Uterus (tissue), 4 donors: ENCODE results near the gene RPRML. TPM values are rescaled to one million over a fixed set of nuclear protein-coding genes. Genes with fewer than 3 reads are reported as not detected.

ENCODE experiments used
- DNase-seq, 2 donors: peaks; one replicate each; pipeline ENCODE4 v3.0.0-alpha.2; 2019 to 2020
- H3K27ac ChIP-seq, 2 donors: fragments of 200-600 bp; sonication (generic); 1 replicate in 1 of 2; 2 replicates in 1 of 2; pipeline ENCODE4 v1.5.1; 2016 to 2018
- H3K27me3 ChIP-seq, 2 donors: fragments of 200-600 bp; sonication (generic); one replicate each; pipeline ENCODE4 v1.5.1; 2018 to 2019; ENCODE audit warnings: control low read depth in 1 of 2
- H3K36me3 ChIP-seq, 2 donors: fragments of 200-600 bp; sonication (generic); one replicate each; pipeline ENCODE4 v1.5.1; 2019; ENCODE audit warnings: control low read depth in 1 of 2
- H3K4me1 ChIP-seq, 2 donors: fragments of 200-600 bp; sonication (generic); one replicate each; pipeline ENCODE4 v1.5.1; 2018 to 2019; ENCODE audit warnings: control low read depth in 1 of 2
- H3K4me3 ChIP-seq, 2 donors: fragments of 200-600 bp; sonication (generic); 1 replicate in 1 of 2; 2 replicates in 1 of 2; pipeline ENCODE4 v1.5.1; 2018 to 2019; ENCODE audit warnings: mild to moderate bottlenecking in 1 of 2
- H3K9me3 ChIP-seq, 2 donors: fragments of 200-600 bp; sonication (generic); one replicate each; pipeline ENCODE4 v1.5.1; 2019; ENCODE audit warnings: control low read depth in 1 of 2
- POLR2A ChIP-seq, 2 donors: fragments of 450-650 bp; IDR thresholded peaks; one replicate each; pipeline ENCODE4 v1.6.1; 2016; ENCODE audit warnings: antibody characterized with exemption in 2 of 2, mild to moderate bottlenecking in 1 of 2, moderate library complexity in 1 of 2
- intact Hi-C: fragments of 100-400 bp; cut with DNase I; formaldehyde crosslinking; loops from one replicate; pipeline ENCODE4 v1.15.1; 2023; ENCODE audit warnings: low total_unique reads
- total RNA-seq, 4 donors: library from RNA; depleted of rRNA in 3 of 4; stranded (reverse); fragments of >200 nt in 3 of 4; gene quantifications; one replicate each; pipeline versions ENCODE4 v1.1.0 to v1.2.4, GENCODE V29; 2014 to 2023
- TF ChIP-seq, protein P1 (sequence below), 4 experiments: fragments of 200-600 bp in 2 of 4; fragments of 450-650 bp in 2 of 4; sonication (generic) in 2 of 4; IDR thresholded peaks; one replicate each; pipeline ENCODE4 v1.5.1; 2016 to 2019; ENCODE audit warnings: antibody characterized with exemption in 4 of 4, mild to moderate bottlenecking in 2 of 4, moderate library complexity in 1 of 4
- donor health status: DM: yes; HTN: yes; CAD: no.

The RPRML gene
- total RNA-seq, 4 donors from 2014 or later = not detected

DNA sequence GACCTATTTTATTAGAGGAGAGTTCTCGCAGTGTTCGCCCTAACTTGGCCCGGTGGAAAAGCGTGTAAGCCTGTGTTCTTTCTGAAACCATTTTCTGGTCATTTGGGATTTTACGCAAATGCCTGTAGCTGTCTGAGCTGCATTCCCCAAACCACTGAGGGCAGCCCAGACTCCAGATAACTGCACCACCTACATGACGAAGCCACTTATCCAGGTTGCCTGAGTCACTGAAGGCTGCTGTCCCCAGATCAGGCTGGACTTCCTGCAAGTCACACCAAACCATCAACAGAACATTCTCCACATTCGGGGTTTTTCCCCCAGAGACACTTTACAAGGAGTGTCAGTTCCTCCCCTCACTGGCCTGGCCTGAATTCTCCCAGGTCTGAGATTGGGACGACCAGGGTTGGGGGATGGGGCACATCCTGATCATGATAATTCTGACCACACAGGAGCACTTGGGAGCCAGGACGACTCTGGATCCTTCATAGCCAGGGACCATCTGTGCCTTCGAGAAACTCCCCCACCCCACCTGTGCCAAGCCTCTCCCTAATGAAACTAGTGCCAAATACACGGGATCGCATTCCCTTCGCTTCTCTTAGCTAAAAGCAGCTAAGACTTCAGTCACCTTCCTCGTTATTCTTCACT is 2.3 kb downstream of the RPRML start:
- peaks cover 8 to 15% of the 10 kb centered on the region in 2 donors for H3K27me3 ChIP-seq
- no peak for DNase-seq
- H3K4me1 ChIP-seq = peaks cover 0 to 8% of the 10 kb centered on the region in 2 donors
- H3K36me3 ChIP-seq = no peaks in the 10 kb centered on the region
- TF ChIP-seq, protein P1, sequence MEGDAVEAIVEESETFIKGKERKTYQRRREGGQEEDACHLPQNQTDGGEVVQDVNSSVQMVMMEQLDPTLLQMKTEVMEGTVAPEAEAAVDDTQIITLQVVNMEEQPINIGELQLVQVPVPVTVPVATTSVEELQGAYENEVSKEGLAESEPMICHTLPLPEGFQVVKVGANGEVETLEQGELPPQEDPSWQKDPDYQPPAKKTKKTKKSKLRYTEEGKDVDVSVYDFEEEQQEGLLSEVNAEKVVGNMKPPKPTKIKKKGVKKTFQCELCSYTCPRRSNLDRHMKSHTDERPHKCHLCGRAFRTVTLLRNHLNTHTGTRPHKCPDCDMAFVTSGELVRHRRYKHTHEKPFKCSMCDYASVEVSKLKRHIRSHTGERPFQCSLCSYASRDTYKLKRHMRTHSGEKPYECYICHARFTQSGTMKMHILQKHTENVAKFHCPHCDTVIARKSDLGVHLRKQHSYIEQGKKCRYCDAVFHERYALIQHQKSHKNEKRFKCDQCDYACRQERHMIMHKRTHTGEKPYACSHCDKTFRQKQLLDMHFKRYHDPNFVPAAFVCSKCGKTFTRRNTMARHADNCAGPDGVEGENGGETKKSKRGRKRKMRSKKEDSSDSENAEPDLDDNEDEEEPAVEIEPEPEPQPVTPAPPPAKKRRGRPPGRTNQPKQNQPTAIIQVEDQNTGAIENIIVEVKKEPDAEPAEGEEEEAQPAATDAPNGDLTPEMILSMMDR (IDR thresholded peaks at IDR 0.05) = no peak
- TF ChIP-seq POLR2A (IDR thresholded peaks at IDR 0.05) = no peak
- intact Hi-C loops = no loop called here
- no peak overlapping the region for H3K4me3 ChIP-seq
- no peak overlapping the region for H3K27ac ChIP-seq
- no peaks in the 10 kb centered on the region for H3K9me3 ChIP-seq

DNA sequence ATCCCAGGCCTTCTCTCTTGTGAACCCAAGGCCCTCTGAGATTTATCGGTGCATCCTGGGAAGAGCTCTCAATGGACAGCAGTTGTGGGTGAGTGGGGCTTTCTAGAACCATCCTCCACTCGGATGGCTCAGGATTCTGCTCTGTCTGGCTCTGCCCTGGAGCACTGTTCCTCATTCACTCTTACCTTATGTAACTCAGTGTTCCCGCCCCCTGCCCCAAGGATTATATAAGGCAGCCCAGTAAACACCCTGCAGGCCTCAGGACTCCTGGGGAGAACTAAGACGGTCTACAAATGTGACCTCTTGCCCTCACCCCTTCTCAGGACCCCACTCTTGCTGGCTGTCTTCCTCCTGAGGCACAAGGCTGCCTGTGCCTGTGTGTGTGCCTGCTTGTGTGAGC is 3.8 kb downstream of the RPRML start:
- no peaks in the 10 kb centered on the region for H3K36me3 ChIP-seq
- H3K4me3 ChIP-seq = no peak overlapping the region
- H3K4me1 ChIP-seq = peaks cover 0 to 8% of the 10 kb centered on the region in 2 donors
- no peaks in the 10 kb centered on the region for H3K9me3 ChIP-seq
- no peak overlapping the region for H3K27ac ChIP-seq
- peaks cover 8 to 15% of the 10 kb centered on the region in 2 donors for H3K27me3 ChIP-seq
- TF ChIP-seq POLR2A (IDR thresholded peaks at IDR 0.05) = no peak
- TF ChIP-seq, protein P1 (IDR thresholded peaks at IDR 0.05) = no peak
- no peak for DNase-seq
- intact Hi-C loops = no loop called here

DNA sequence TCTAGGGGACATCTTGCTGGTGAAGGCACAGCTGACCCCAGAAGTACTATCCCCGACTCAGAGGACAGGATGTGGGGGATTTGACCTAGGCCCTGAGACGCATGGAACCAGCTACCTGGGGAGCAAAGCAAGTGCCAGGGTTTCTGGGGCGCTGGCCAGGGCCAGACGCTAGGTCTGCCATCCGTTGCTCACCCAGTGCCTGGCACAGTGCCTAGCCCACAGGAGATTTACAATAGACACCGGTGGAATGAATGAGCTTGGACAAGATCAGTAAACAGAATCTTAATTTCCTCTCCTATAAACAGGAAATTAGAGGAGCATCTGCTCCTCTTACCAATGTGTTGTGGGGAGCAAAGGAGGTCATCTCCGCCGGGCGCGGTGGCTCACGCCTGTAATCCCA is 5.0 kb downstream of the RPRML start:
- DNase-seq = no peak
- Histone ChIP-seq H3K27ac (no peak overlapping the region), H3K36me3 (no peaks in the 10 kb centered on the region), H3K4me1 (peaks cover 0 to 8% of the 10 kb centered on the region in 2 donors), H3K27me3 (peaks cover 8 to 14% of the 10 kb centered on the region in 2 donors), H3K4me3 (no peak overlapping the region), H3K9me3 (no peaks in the 10 kb centered on the region)
- TF ChIP-seq POLR2A (IDR thresholded peaks at IDR 0.05) = no peak
- TF ChIP-seq, protein P1 (IDR thresholded peaks at IDR 0.05) = no peak
- intact Hi-C loops = no loop called here

DNA sequence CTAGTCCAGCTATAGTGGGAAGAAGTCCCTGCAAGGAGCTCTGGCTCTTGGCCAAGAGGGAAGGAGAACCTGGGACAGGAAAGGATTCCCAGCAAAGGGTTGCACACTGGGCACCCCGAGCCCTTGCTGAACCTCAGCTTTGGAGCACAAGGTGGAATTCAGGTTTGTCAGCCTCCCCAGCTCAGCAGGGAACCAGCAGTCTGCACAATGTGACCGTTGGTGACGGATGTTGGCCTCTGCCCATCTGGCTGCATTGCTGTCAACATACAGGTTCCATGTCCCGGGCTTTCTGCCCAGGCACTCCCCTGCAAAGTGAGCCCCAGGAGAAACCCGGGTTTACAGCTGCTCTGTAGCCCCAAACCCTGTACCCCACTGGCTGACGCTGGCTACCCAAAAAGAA is 6.7 kb downstream of the RPRML start:
- no peak for DNase-seq
- intact Hi-C loops = no loop called here
- no peaks in the 10 kb centered on the region for H3K9me3 ChIP-seq

DNA sequence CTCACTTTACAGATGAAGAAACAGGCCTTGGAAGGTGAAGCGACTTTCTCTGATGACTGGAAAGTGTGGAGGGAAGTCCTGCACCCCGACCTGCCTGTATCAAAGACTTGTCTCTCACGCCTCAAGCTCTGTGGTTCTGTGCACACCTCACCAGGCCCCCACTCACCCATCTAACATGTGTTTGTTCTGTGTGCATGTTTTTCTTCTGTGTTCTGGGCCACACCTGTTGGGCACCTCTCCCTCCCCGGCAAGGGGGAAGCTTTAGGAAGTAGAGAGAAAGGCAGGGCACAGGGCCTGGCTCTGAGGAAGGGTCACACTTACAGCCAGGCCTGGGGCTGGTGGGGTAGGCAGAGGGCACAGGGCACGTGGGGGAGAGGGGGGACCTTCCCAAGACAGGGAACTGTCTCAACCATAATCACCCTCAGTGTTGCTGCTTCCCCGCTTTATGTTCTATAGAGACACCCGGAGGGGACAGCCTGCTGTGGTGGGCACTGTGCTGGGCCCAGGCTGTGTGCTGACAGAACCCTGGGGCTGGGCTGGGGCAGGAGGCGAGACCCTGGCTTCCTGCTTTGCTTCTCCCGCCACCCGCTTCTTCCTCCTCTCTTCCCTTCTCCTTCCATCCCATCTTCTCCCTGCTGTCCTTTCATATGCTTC is 7.3 kb downstream of the RPRML start:
- no peaks in the 10 kb centered on the region for H3K36me3 ChIP-seq
- DNase-seq = no peak
- no peaks in the 10 kb centered on the region for H3K9me3 ChIP-seq
- no peak overlapping the region for H3K27ac ChIP-seq
- intact Hi-C loops = no loop called here
- peaks cover 0 to 4% of the 10 kb centered on the region in 2 donors for H3K27me3 ChIP-seq
- H3K4me3 ChIP-seq = no peak overlapping the region
- TF ChIP-seq, protein P1 (IDR thresholded peaks at IDR 0.05) = no peak
- no peak for TF ChIP-seq POLR2A (IDR thresholded peaks at IDR 0.05)
- H3K4me1 ChIP-seq = no peaks in the 10 kb centered on the region

More for the DNA sequence above, 6.7 kb downstream of the RPRML start:
- H3K27ac ChIP-seq = no peak overlapping the region
- peaks cover 0 to 8% of the 10 kb centered on the region in 2 donors for H3K27me3 ChIP-seq
- H3K4me3 ChIP-seq = no peak overlapping the region
- no peaks in the 10 kb centered on the region for H3K36me3 ChIP-seq
- no peaks in the 10 kb centered on the region for H3K4me1 ChIP-seq
- TF ChIP-seq, protein P1 (IDR thresholded peaks at IDR 0.05) = no peak
- no peak for TF ChIP-seq POLR2A (IDR thresholded peaks at IDR 0.05)
